Measurements from ENCODE around the gene ODAD4.

Gene ODAD4

DNA sequence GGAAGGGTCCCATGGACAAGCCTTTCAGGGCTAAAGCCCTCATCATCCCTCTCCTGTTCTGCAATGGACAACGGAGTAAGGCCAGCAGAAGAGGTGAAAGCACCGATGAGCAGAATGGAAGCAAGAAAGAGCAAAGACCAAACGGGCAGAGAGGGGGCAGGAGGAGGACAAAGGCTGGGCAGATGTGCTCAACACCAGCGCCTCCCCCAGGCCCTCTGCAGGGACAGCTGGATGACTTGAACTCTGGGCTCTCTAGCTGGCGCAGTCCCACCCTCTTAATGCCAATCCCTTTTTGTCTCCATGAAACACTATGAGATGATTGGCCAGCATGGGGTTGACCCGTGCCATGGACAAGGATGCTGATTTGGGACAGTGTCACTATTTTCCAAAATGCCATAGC is 33.7 kb upstream of the ODAD4 start:
- H3K9me3 ChIP-seq (ENCODE audit: insufficient read depth, low read length): no peaks in the 10 kb centered on the region
- H3K27ac ChIP-seq (ENCODE audit: low read depth, low read length): no peak overlapping the region
- no peaks in the 10 kb centered on the region for H3K9me2 ChIP-seq (replicated peaks; ENCODE audit: insufficient read depth, low read length)
- H4K20me1 ChIP-seq (ENCODE audit: low read depth, low read length): no peaks in the 10 kb centered on the region
- H3K27me3 ChIP-seq (ENCODE audit: low read length): no peaks in the 10 kb centered on the region
- H3K79me2 ChIP-seq (ENCODE audit: insufficient read depth, low read length): no peaks in the 10 kb centered on the region
- no peak overlapping the region for H3K4me2 ChIP-seq (ENCODE audit: low read depth, low read length, poor library complexity, severe bottlenecking)
- no peak overlapping the region for H3K4me3 ChIP-seq (ENCODE audit: insufficient read depth, low read length, poor library complexity, severe bottlenecking)
- H2AFZ ChIP-seq (ENCODE audit: low read depth, low read length, severe bottlenecking): no peak overlapping the region
- H3F3A ChIP-seq (ENCODE audit: insufficient read depth): no peaks in the 10 kb centered on the region
- no peak overlapping the region for H3K9ac ChIP-seq (ENCODE audit: low read length)
- no peak for TF ChIP-seq EZH2phosphoT487 (conservative IDR thresholded peaks at IDR 0.05; ENCODE audit: low read length)
- H3K36me3 ChIP-seq (ENCODE audit: low read length): peaks cover 10% of the 10 kb centered on the region

DNA sequence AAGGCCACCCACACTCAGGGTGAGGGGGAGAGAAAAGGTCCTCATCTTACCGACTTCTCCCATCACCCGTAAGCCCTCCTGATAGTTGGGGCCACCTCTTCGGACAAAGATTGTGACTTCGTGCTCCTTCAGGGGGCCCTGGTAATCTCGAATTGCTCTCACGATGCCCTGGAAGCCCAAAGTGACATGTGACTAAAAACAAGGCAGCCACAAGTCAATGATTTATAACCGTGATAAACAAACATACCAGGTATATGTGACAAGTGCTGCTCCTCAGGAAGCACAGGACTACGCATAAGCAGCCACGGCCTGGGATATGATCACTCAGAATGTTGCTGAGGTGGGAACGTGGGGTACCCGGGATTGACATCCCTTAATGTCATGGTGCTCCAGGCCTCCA is 28.8 kb upstream of the ODAD4 start:
- Histone ChIP-seq H3K4me2 (ENCODE audit: low read depth, low read length, poor library complexity, severe bottlenecking) (no peak overlapping the region), H3K9ac (ENCODE audit: low read length) (no peak overlapping the region), H3K9me3 (ENCODE audit: insufficient read depth, low read length) (no peaks in the 10 kb centered on the region), H3K27me3 (ENCODE audit: low read length) (no peaks in the 10 kb centered on the region), H3K4me3 (ENCODE audit: insufficient read depth, low read length, poor library complexity, severe bottlenecking) (no peak overlapping the region), H3F3A (ENCODE audit: insufficient read depth) (no peaks in the 10 kb centered on the region), H3K79me2 (ENCODE audit: insufficient read depth, low read length) (no peaks in the 10 kb centered on the region), H3K9me2 (replicated peaks; ENCODE audit: insufficient read depth, low read length) (no peaks in the 10 kb centered on the region), H4K20me1 (ENCODE audit: low read depth, low read length) (no peaks in the 10 kb centered on the region), H3K36me3 (ENCODE audit: low read length) (peaks cover 4% of the 10 kb centered on the region; the same call in 1 of the 2 replicates), H3K27ac (ENCODE audit: low read depth, low read length) (no peak overlapping the region), H2AFZ (ENCODE audit: low read depth, low read length, severe bottlenecking) (no peak overlapping the region)
- TF ChIP-seq, protein P1, sequence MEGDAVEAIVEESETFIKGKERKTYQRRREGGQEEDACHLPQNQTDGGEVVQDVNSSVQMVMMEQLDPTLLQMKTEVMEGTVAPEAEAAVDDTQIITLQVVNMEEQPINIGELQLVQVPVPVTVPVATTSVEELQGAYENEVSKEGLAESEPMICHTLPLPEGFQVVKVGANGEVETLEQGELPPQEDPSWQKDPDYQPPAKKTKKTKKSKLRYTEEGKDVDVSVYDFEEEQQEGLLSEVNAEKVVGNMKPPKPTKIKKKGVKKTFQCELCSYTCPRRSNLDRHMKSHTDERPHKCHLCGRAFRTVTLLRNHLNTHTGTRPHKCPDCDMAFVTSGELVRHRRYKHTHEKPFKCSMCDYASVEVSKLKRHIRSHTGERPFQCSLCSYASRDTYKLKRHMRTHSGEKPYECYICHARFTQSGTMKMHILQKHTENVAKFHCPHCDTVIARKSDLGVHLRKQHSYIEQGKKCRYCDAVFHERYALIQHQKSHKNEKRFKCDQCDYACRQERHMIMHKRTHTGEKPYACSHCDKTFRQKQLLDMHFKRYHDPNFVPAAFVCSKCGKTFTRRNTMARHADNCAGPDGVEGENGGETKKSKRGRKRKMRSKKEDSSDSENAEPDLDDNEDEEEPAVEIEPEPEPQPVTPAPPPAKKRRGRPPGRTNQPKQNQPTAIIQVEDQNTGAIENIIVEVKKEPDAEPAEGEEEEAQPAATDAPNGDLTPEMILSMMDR (IDR thresholded peaks at IDR 0.05; ENCODE audit: insufficient read depth, low read length, poor library complexity, severe bottlenecking): no peak
- TF ChIP-seq EZH2phosphoT487 (conservative IDR thresholded peaks at IDR 0.05; ENCODE audit: low read length): no peak

DNA sequence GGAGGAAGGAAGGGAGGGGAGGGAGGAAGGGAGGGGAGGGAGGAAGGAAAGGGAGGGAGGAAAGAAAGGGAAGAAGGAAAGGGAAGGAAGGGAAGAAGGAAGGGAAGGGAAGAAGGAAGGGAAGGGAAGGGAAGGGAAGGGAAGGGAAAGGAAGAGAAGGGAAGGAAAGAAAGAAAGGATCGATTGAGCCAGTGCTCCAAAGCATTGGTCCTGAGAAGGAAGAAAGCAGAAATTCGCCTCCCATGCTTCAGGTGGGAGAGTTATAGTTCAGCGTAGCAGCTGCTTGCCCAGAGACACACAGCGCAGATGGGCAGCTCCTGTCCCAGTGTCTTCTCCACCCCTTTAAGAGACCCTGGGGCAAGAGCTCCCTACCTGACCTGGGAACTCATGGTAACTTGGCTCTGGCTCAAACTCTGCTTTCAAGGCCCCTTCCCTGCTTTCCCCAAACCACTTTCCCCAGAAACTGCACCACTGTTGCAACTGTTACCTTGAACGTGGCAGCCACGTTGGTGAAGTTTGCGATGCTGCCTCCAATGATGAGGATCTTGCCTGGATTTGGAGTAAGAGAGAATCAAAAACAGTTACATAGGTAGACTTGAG is 26.1 kb upstream of the ODAD4 start:
- Histone ChIP-seq H3K9me3 (ENCODE audit: insufficient read depth, low read length) (no peaks in the 10 kb centered on the region), H2AFZ (ENCODE audit: low read depth, low read length, severe bottlenecking) (no peak overlapping the region), H3K79me2 (ENCODE audit: insufficient read depth, low read length) (no peaks in the 10 kb centered on the region), H3K27me3 (ENCODE audit: low read length) (no peaks in the 10 kb centered on the region), H3K9ac (ENCODE audit: low read length) (no peak overlapping the region), H3F3A (ENCODE audit: insufficient read depth) (no peaks in the 10 kb centered on the region), H3K27ac (ENCODE audit: low read depth, low read length) (no peak overlapping the region), H3K36me3 (ENCODE audit: low read length) (peaks cover 4% of the 10 kb centered on the region; the same call in 1 of the 2 replicates), H3K9me2 (replicated peaks; ENCODE audit: insufficient read depth, low read length) (no peaks in the 10 kb centered on the region), H4K20me1 (ENCODE audit: low read depth, low read length) (no peaks in the 10 kb centered on the region), H3K4me2 (ENCODE audit: low read depth, low read length, poor library complexity, severe bottlenecking) (no peak overlapping the region), H3K4me3 (ENCODE audit: insufficient read depth, low read length, poor library complexity, severe bottlenecking) (no peak overlapping the region)
- TF ChIP-seq, protein P1 (IDR thresholded peaks at IDR 0.05; ENCODE audit: insufficient read depth, low read length, poor library complexity, severe bottlenecking): no peak
- no peak for TF ChIP-seq EZH2phosphoT487 (conservative IDR thresholded peaks at IDR 0.05; ENCODE audit: low read length)

DNA sequence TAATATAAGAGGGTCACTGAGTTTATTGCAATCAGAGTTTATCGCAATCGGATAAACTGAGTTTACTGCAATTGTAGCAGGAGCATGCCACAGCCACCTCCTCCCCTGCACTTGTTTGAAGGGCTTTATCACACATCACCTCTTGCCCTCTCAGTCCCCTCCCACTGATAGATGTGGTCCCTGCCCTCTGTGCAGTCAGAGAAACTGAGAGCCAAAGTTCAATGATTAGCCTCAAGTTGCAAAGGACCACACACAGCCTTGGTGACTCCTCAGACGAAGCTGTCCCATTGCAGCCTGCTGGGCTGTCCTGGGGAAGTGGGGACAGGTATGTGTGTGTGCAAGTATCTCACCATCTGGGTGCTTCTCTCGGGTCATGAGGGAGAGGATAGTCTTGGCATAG is 25.2 kb upstream of the ODAD4 start:
- no peaks in the 10 kb centered on the region for H3F3A ChIP-seq (ENCODE audit: insufficient read depth)
- no peak overlapping the region for H3K27ac ChIP-seq (ENCODE audit: low read depth, low read length)
- H3K9me2 ChIP-seq (replicated peaks; ENCODE audit: insufficient read depth, low read length): no peaks in the 10 kb centered on the region
- H3K9ac ChIP-seq (ENCODE audit: low read length): no peak overlapping the region
- no peaks in the 10 kb centered on the region for H4K20me1 ChIP-seq (ENCODE audit: low read depth, low read length)
- H3K4me3 ChIP-seq (ENCODE audit: insufficient read depth, low read length, poor library complexity, severe bottlenecking): no peak overlapping the region
- no peak overlapping the region for H3K4me2 ChIP-seq (ENCODE audit: low read depth, low read length, poor library complexity, severe bottlenecking)
- peaks cover 4% of the 10 kb centered on the region; the same call in 1 of the 2 replicates for H3K36me3 ChIP-seq (ENCODE audit: low read length)
- no peaks in the 10 kb centered on the region for H3K9me3 ChIP-seq (ENCODE audit: insufficient read depth, low read length)
- TF ChIP-seq EZH2phosphoT487 (conservative IDR thresholded peaks at IDR 0.05; ENCODE audit: low read length): no peak
- TF ChIP-seq, protein P1 (IDR thresholded peaks at IDR 0.05; ENCODE audit: insufficient read depth, low read length, poor library complexity, severe bottlenecking): no peak
- H3K27me3 ChIP-seq (ENCODE audit: low read length): no peaks in the 10 kb centered on the region
- no peak overlapping the region for H2AFZ ChIP-seq (ENCODE audit: low read depth, low read length, severe bottlenecking)
- no peaks in the 10 kb centered on the region for H3K79me2 ChIP-seq (ENCODE audit: insufficient read depth, low read length)

Measured in SU-DHL-6 (cell line).